Endothelial cell (in vitro differentiated cells): Measurements from ENCODE around the gene UGT2B15. TPM values are rescaled to one million over a fixed set of nuclear protein-coding genes. Genes with fewer than 3 reads are reported as not detected.
"Not testable (repeated sequence)": the region's sequence is repeated elsewhere in the genome, so short reads cannot be mapped to it uniquely, and the experiment has no call there.

Experiments used
- DNase-seq: peaks from one replicate; pipeline ENCODE4 v3.0.0; 2021; ENCODE audit warnings: low spot score
- H3K27ac Mint-ChIP-seq: one replicate; pipeline ENCODE4 v1.8.0; 2021; ENCODE audit warnings: mixed read lengths, inconsistent platforms; ENCODE audit not compliant: unreplicated experiment
- H3K27me3 Mint-ChIP-seq: one replicate; pipeline ENCODE4 v1.8.0; 2021; ENCODE audit warnings: mild to moderate bottlenecking, moderate library complexity, mixed read lengths, inconsistent platforms; ENCODE audit not compliant: unreplicated experiment
- H3K36me3 Mint-ChIP-seq: one replicate; pipeline ENCODE4 v1.8.0; 2021; ENCODE audit warnings: mild to moderate bottlenecking, low read depth, mixed read lengths, inconsistent platforms; ENCODE audit not compliant: unreplicated experiment
- H3K4me1 Mint-ChIP-seq: one replicate; pipeline ENCODE4 v1.8.0; 2021; ENCODE audit warnings: mild to moderate bottlenecking, mixed read lengths, inconsistent platforms; ENCODE audit not compliant: unreplicated experiment
- H3K4me3 Mint-ChIP-seq: one replicate; pipeline ENCODE4 v1.8.0; 2021; ENCODE audit warnings: mild to moderate bottlenecking, mixed read lengths, inconsistent platforms; ENCODE audit not compliant: unreplicated experiment
- H3K9me3 Mint-ChIP-seq: one replicate; pipeline ENCODE4 v1.8.0; 2021; ENCODE audit warnings: mixed read lengths, inconsistent platforms; ENCODE audit not compliant: unreplicated experiment
- total RNA-seq: library from RNA; stranded (reverse); fragmentation: NEBNext Ultra II Directional; extraction: Animal tissue kit (Norgen Biotek cat#: 25700); gene quantifications from one replicate; pipeline ENCODE4 v1.2.1, GENCODE V29; 2021; ENCODE audit not compliant: unreplicated experiment
- TF ChIP-seq, protein P1 (sequence below): fragments of 200-600 bp; sonication (generic); IDR thresholded peaks from one replicate; pipeline ENCODE4 v1.5.0; 2021; ENCODE audit warnings: antibody characterized with exemption; ENCODE audit not compliant: unreplicated experiment

Gene UGT2B15
- total RNA-seq, 1 donor from 2014 or later: not detected

DNA sequence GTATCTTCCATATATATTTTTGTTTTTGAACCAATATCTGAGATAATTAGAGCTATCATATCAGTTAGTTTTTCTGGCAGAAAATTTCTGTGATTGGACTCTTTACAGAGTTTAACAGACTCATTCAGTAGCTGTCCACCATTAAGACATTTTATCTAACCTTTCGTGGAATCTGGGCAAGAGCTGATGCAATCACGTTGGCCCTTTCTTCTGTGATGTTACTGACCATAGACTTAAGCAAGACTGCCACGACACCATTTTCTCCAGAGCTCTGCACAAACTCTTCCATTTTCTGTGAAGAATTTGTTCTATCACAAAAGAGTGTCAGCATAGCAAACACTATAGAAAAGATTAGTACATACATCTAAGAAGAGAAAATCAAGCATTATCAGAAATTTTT, 41.8 kb upstream of the UGT2B15 start:
- no peaks in the 10 kb centered on the region for H3K36me3 Mint-ChIP-seq
- H3K27me3 Mint-ChIP-seq: no peaks in the 10 kb centered on the region
- no peak overlapping the region for H3K27ac Mint-ChIP-seq
- no peaks in the 10 kb centered on the region for H3K4me1 Mint-ChIP-seq
- no peak overlapping the region for H3K4me3 Mint-ChIP-seq
- TF ChIP-seq, protein P1, sequence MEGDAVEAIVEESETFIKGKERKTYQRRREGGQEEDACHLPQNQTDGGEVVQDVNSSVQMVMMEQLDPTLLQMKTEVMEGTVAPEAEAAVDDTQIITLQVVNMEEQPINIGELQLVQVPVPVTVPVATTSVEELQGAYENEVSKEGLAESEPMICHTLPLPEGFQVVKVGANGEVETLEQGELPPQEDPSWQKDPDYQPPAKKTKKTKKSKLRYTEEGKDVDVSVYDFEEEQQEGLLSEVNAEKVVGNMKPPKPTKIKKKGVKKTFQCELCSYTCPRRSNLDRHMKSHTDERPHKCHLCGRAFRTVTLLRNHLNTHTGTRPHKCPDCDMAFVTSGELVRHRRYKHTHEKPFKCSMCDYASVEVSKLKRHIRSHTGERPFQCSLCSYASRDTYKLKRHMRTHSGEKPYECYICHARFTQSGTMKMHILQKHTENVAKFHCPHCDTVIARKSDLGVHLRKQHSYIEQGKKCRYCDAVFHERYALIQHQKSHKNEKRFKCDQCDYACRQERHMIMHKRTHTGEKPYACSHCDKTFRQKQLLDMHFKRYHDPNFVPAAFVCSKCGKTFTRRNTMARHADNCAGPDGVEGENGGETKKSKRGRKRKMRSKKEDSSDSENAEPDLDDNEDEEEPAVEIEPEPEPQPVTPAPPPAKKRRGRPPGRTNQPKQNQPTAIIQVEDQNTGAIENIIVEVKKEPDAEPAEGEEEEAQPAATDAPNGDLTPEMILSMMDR: no peak
- H3K9me3 Mint-ChIP-seq: no peaks in the 10 kb centered on the region
- DNase-seq: no peak

DNA sequence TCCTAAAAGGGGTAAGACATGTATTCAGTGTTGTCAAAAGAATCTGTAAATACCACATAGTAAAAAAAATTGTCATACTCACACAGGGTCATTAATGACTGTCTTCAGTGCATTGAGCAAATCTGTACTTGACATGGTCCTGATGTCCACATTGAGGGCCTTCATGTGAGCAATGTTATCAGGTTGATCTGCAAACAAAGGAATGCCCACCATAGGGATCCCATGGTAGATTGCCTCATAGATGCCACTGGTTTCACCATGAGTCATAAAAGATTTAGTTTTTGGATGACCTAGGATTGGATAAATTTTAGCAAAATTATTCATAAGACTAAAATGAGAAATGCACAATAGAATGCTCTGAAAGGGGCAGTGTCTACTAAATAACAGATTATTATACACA, 38.1 kb upstream of the UGT2B15 start:
- Mint-ChIP-seq H3K27me3 (no peaks in the 10 kb centered on the region), H3K4me1 (no peaks in the 10 kb centered on the region), H3K4me3 (no peak overlapping the region), H3K27ac (no peak overlapping the region), H3K36me3 (no peaks in the 10 kb centered on the region), H3K9me3 (no peaks in the 10 kb centered on the region)
- no peak for DNase-seq
- TF ChIP-seq, protein P1: no peak

DNA sequence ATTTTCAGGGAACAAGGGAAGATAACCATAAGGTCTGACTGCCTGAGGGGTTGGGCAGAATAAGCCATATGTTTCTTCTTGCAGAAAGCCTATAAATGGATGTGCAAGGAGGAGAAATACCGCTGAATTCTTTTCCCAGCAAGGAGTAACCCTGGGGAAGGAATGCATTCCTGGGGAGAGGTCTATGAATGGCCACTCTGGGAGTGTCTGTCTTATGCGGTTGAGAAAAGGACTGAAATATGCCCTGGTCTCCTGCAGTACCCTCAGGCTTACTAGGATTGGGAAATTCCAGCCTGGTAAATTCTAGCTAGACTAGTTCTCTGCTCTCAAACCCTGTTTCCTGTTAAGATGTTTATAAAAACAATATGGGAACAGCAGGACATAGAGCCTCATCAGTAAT, 32.7 kb upstream of the UGT2B15 start:
- DNase-seq, H3K27ac Mint-ChIP-seq, H3K36me3 Mint-ChIP-seq, H3K4me3 Mint-ChIP-seq, H3K4me1 Mint-ChIP-seq, H3K9me3 Mint-ChIP-seq, H3K27me3 Mint-ChIP-seq: not testable (repeated sequence)

DNA sequence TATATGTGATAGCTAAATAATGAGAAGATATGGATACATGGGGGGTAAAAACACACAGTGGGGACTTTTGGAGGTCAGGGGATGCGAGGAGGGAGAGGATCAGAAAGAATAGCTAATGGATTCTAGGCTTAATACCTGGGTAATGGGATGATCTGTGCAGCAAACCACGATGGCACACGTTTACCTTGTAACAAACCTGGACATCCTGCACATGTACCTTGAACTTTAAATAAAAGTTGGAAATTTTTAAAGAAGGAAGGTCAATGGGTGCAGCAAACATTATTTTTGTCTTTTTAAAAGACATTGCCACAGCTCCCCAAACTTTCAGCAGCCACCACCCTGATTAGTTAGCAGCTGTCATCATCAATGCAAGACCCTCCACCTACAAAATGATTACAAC, 29.7 kb upstream of the UGT2B15 start:
- Mint-ChIP-seq H3K4me1 (no peaks in the 10 kb centered on the region), H3K27me3 (no peaks in the 10 kb centered on the region), H3K27ac (no peak overlapping the region), H3K9me3 (no peaks in the 10 kb centered on the region), H3K4me3 (no peak overlapping the region), H3K36me3 (no peaks in the 10 kb centered on the region)
- no peak for DNase-seq
- TF ChIP-seq, protein P1: no peak

DNA sequence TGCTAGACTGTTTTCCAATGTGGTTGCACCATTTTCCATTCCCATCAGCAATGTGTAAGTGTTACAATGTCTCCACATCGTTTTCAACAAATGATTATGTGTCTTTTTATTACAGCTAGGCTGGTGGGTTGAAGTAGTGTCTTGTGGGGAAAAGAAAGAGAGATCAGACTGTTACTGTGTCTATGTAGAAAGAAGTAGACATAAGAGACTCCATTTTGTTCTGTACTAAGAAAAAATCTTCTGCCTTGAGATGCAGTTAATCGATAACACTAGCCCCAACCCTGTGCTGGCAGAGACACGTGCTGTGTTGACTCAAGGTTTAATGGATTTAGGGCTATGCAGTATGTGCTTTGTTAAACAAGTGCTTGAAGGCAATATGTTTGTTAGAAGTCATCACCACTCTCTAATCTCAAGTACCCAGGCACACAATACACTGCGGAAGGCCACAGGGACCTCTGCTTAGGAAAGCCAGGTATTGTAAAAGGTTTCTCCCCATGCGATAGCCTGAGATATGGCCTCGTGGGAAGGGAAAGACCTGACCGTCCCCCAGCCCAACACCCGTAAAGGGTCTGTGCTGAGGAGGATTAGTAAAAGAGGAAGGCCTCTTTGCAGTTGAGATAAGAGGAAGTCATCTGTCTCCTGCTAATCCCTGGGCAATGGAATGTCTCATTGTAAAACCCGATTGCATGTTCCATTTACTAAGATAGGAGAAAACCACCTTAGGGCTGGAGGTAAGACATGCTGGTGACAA, 23.0 kb upstream of the UGT2B15 start:
- TF ChIP-seq, protein P1: no peak
- no peak overlapping the region for H3K27ac Mint-ChIP-seq

More for the DNA sequence above, 23.0 kb upstream of the UGT2B15 start:
- peaks cover 4% of the 10 kb centered on the region for H3K4me1 Mint-ChIP-seq
- H3K27me3 Mint-ChIP-seq: no peaks in the 10 kb centered on the region
- H3K36me3 Mint-ChIP-seq: no peaks in the 10 kb centered on the region
- H3K9me3 Mint-ChIP-seq: no peaks in the 10 kb centered on the region
- no peak overlapping the region for H3K4me3 Mint-ChIP-seq
- no peak for DNase-seq
